ENCODE data around the gene CRIP2. TPM values are rescaled to one million over a fixed set of nuclear protein-coding genes. Genes with fewer than 3 reads are reported as not detected.
A peak's percentile ranks its signal among the peaks of the same experiment; 100 is the strongest.

CRIP2 gene
- total and polyA plus RNA-seq, 2 of the 13 experiments (the other 11 are each of a cell fraction or from before 2014, with no cell fraction given) = 31.6 to 37.9 TPM

DNA sequence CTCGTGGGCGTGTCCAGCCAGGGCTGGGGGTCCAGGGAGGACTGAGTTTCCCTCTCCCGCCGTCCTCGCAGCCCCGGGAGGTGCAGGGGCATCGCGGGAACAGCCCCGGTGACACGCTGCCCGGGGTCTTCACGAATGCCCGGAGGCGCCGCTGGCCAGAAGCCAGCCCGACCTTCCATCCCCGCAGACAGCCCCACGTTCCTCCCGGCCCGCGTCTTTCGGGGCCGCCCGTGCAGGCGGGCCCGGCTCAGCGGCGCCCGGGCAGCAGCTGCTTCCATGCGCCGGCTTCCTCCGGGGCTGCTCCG is 15.6 kb downstream of the CRIP2 start:
- POLR2A ChIA-PET = interaction anchor here (0.7 to 1.5 kb wide), 6 partner anchors 9 to 176 kb away, joined by 3 to 10 read pairs (median 4); partner anchors contain the start of gene PACS2
- Histone ChIP-seq H3K9ac (ENCODE audit: insufficient read depth, low read depth, low read length) (peak overlapping the region; percentile 84), H3K36me3 (replicated peaks in 1 of 2; ENCODE audit: control insufficient read depth in 1 of 2, insufficient read depth in 2 of 2, low read length in 2 of 2) (peaks cover 0 to 3% of the 10 kb centered on the region in 2 experiments; a peak in 1 of 5 replicates), H2AFZ (ENCODE audit: low read length) (no peak overlapping the region), H3K4me2 (ENCODE audit: low read depth, low read length) (peak overlapping the region; percentile 97), H3K4me3 (replicated peaks in 1 of 3; ENCODE audit: insufficient read depth in 1 of 3, low read depth in 2 of 3, low read length in 3 of 3) (peak overlapping the region; percentile 59 to 79 (median 70); a peak in 5 of 6 replicates), H3K27ac (ENCODE audit: extremely low read length, insufficient read depth, low read length) (peak overlapping the region; percentile 92), H3K4me1 (ENCODE audit: insufficient read depth, low read length) (peaks cover 68% of the 10 kb centered on the region), H3K9me3 (ENCODE audit: low read length) (no peaks in the 10 kb centered on the region), H3K79me2 (ENCODE audit: insufficient read depth, low read length) (peaks cover 10% of the 10 kb centered on the region), H4K20me1 (ENCODE audit: insufficient read depth, low read length) (no peaks in the 10 kb centered on the region), H3K27me3 (ENCODE audit: control insufficient read depth in 1 of 2, insufficient read depth in 2 of 2, low read length in 2 of 2) (peaks cover 0 to 4% of the 10 kb centered on the region in 2 experiments; a peak in 2 of 5 replicates)
- DNase-seq (ENCODE audit: low spot score) (no peak), ATAC-seq (no peak), FAIRE-seq (no peak)
- no TSS peak for BruUV-seq (replicated peaks)
- intact Hi-C loops (cut with micrococcal nuclease; ENCODE audit: unreplicated experiment) = loop anchor here (10.0 kb wide), 1 partner anchor 175 kb away; the partner anchor contains the start of gene PACS2
- in situ Hi-C loops (cut with HindIII; ENCODE audit: extremely low pct_ligation_motif_present, low pct_unique_long_range_greater_than_20kb) = no loop called here
- WGBS (ENCODE audit: low lambda C conversion rate) = no CpG with 5 or more reads among the region's 33 CpGs
- CTCF ChIA-PET (ENCODE audit: low intra/inter-chr PET ratio, low total read pairs) = interaction anchor here (0.9 to 3.6 kb wide), 5 partner anchors 9 to 119 kb away, joined by 3 to 24 read pairs (median 7); no protein-coding TSS in a partner anchor
- TF ChIP-seq GATAD2A (CRISPR knock-in tag; IDR thresholded peaks at IDR 0.05) = no peak
- TF ChIP-seq, protein P1, sequence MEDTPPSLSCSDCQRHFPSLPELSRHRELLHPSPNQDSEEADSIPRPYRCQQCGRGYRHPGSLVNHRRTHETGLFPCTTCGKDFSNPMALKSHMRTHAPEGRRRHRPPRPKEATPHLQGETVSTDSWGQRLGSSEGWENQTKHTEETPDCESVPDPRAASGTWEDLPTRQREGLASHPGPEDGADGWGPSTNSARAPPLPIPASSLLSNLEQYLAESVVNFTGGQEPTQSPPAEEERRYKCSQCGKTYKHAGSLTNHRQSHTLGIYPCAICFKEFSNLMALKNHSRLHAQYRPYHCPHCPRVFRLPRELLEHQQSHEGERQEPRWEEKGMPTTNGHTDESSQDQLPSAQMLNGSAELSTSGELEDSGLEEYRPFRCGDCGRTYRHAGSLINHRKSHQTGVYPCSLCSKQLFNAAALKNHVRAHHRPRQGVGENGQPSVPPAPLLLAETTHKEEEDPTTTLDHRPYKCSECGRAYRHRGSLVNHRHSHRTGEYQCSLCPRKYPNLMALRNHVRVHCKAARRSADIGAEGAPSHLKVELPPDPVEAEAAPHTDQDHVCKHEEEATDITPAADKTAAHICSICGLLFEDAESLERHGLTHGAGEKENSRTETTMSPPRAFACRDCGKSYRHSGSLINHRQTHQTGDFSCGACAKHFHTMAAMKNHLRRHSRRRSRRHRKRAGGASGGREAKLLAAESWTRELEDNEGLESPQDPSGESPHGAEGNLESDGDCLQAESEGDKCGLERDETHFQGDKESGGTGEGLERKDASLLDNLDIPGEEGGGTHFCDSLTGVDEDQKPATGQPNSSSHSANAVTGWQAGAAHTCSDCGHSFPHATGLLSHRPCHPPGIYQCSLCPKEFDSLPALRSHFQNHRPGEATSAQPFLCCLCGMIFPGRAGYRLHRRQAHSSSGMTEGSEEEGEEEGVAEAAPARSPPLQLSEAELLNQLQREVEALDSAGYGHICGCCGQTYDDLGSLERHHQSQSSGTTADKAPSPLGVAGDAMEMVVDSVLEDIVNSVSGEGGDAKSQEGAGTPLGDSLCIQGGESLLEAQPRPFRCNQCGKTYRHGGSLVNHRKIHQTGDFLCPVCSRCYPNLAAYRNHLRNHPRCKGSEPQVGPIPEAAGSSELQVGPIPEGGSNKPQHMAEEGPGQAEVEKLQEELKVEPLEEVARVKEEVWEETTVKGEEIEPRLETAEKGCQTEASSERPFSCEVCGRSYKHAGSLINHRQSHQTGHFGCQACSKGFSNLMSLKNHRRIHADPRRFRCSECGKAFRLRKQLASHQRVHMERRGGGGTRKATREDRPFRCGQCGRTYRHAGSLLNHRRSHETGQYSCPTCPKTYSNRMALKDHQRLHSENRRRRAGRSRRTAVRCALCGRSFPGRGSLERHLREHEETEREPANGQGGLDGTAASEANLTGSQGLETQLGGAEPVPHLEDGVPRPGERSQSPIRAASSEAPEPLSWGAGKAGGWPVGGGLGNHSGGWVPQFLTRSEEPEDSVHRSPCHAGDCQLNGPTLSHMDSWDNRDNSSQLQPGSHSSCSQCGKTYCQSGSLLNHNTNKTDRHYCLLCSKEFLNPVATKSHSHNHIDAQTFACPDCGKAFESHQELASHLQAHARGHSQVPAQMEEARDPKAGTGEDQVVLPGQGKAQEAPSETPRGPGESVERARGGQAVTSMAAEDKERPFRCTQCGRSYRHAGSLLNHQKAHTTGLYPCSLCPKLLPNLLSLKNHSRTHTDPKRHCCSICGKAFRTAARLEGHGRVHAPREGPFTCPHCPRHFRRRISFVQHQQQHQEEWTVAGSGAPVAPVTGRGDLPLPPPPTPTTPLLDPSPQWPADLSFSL (CRISPR knock-in tag; IDR thresholded peaks at IDR 0.05) = no peak
- TF ChIP-seq MED1 (CRISPR knock-in tag; IDR thresholded peaks at IDR 0.05) = no peak
- no peak for TF ChIP-seq ZNF331 (CRISPR knock-in tag; IDR thresholded peaks at IDR 0.05)
- no peak for TF ChIP-seq ZNF253 (CRISPR knock-in tag; IDR thresholded peaks at IDR 0.05; ENCODE audit: borderline replicate concordance)
- TF ChIP-seq FIP1L1 (IDR thresholded peaks at IDR 0.05; ENCODE audit: borderline replicate concordance, insufficient read depth, low read depth, low read length) = peak; percentile 3; the same call in 1 of the 2 replicates
- TF ChIP-seq ZNF737 (CRISPR knock-in tag; IDR thresholded peaks at IDR 0.05; ENCODE audit: borderline replicate concordance) = no peak
- TF ChIP-seq, protein P2, sequence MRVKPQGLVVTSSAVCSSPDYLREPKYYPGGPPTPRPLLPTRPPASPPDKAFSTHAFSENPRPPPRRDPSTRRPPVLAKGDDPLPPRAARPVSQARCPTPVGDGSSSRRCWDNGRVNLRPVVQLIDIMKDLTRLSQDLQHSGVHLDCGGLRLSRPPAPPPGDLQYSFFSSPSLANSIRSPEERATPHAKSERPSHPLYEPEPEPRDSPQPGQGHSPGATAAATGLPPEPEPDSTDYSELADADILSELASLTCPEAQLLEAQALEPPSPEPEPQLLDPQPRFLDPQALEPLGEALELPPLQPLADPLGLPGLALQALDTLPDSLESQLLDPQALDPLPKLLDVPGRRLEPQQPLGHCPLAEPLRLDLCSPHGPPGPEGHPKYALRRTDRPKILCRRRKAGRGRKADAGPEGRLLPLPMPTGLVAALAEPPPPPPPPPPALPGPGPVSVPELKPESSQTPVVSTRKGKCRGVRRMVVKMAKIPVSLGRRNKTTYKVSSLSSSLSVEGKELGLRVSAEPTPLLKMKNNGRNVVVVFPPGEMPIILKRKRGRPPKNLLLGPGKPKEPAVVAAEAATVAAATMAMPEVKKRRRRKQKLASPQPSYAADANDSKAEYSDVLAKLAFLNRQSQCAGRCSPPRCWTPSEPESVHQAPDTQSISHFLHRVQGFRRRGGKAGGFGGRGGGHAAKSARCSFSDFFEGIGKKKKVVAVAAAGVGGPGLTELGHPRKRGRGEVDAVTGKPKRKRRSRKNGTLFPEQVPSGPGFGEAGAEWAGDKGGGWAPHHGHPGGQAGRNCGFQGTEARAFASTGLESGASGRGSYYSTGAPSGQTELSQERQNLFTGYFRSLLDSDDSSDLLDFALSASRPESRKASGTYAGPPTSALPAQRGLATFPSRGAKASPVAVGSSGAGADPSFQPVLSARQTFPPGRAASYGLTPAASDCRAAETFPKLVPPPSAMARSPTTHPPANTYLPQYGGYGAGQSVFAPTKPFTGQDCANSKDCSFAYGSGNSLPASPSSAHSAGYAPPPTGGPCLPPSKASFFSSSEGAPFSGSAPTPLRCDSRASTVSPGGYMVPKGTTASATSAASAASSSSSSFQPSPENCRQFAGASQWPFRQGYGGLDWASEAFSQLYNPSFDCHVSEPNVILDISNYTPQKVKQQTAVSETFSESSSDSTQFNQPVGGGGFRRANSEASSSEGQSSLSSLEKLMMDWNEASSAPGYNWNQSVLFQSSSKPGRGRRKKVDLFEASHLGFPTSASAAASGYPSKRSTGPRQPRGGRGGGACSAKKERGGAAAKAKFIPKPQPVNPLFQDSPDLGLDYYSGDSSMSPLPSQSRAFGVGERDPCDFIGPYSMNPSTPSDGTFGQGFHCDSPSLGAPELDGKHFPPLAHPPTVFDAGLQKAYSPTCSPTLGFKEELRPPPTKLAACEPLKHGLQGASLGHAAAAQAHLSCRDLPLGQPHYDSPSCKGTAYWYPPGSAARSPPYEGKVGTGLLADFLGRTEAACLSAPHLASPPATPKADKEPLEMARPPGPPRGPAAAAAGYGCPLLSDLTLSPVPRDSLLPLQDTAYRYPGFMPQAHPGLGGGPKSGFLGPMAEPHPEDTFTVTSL (CRISPR knock-in tag; IDR thresholded peaks at IDR 0.05; ENCODE audit: borderline replicate concordance) = no peak
- no peak for TF ChIP-seq ZNF768 (CRISPR knock-in tag; IDR thresholded peaks at IDR 0.05)
- TF ChIP-seq PPARG (CRISPR knock-in tag; conservative IDR thresholded peaks at IDR 0.05) = 0 out of 2 replicates have a peak, but pooled peaks have one; percentile 1
- TF ChIP-seq GFI1 (CRISPR knock-in tag; IDR thresholded peaks at IDR 0.05; ENCODE audit: borderline replicate concordance) = no peak

Data from HepG2 (cell line).